Epithelial cell of proximal tubule (primary cell): ENCODE data around the gene SYNDIG1. TPM values are rescaled to one million over a fixed set of nuclear protein-coding genes. Genes with fewer than 3 reads are reported as not detected.

Experiments used
- DNase-seq: peaks from one replicate; pipeline ENCODE4 v3.0.0-alpha.2; 2011; ENCODE audit warnings: low read depth
- H3K4me3 ChIP-seq: 2 replicates; pipeline ENCODE4 v1.5.1; 2011; ENCODE audit warnings: low read depth, mild to moderate bottlenecking, low read length
- total RNA-seq: library from RNA; depleted of rRNA; stranded (reverse); fragments of >200 nt; gene quantifications from 2 replicates; pipeline ENCODE4 v1.2.3, GENCODE V29; 2015
- TF ChIP-seq, protein P1 (sequence below): conservative IDR thresholded peaks from 2 replicates; pipeline ENCODE4 v1.5.1; 2012; ENCODE audit warnings: low read depth, mild to moderate bottlenecking, low read length

Gene SYNDIG1
- total RNA-seq, 1 donor from 2014 or later = 0.12 TPM

DNA sequence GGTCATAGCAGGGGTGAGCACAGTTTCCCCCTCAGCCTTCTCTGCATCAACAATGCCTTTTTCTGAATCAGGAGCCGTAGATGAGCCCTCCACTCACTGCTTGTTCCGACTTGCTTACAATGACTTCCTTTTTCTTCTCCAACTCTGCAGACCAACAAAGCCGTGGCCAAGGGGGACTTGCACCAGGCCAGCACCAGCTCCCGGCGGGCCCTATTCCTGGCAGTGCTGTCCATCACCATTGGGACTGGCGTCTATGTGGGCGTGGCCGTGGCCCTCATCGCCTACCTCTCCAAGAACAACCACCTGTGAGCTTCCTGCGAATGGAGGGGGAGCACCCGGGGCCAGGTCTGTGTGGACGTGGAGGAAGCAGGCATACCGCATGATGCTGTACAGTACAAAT, 195.8 kb downstream of the SYNDIG1 start:
- no peak for DNase-seq
- H3K4me3 ChIP-seq = no peak overlapping the region
- TF ChIP-seq, protein P1, sequence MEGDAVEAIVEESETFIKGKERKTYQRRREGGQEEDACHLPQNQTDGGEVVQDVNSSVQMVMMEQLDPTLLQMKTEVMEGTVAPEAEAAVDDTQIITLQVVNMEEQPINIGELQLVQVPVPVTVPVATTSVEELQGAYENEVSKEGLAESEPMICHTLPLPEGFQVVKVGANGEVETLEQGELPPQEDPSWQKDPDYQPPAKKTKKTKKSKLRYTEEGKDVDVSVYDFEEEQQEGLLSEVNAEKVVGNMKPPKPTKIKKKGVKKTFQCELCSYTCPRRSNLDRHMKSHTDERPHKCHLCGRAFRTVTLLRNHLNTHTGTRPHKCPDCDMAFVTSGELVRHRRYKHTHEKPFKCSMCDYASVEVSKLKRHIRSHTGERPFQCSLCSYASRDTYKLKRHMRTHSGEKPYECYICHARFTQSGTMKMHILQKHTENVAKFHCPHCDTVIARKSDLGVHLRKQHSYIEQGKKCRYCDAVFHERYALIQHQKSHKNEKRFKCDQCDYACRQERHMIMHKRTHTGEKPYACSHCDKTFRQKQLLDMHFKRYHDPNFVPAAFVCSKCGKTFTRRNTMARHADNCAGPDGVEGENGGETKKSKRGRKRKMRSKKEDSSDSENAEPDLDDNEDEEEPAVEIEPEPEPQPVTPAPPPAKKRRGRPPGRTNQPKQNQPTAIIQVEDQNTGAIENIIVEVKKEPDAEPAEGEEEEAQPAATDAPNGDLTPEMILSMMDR = no peak

DNA sequence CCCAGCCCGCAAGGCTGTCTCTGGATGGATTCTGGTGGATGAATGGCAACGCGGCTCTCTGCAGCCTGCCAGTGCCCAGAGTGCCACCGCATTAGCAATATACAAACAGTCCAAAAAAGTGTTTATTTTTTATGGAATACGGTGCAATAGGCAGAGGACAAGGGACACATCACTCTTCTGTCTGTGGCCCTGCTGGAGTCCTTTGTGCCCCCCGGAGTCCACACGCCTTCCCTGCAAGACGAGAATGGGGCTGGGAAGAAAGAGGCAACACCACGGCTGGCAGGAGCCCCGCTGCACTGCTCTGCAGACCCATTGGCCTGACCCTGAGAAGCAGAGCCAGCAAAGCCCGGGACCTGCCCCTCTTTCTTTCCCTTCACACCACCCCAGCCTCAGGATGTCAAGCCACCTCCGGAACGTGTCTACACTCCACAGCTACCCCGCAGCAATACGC, 196.3 kb downstream of the SYNDIG1 start:
- TF ChIP-seq, protein P1 = no peak
- DNase-seq = no peak
- no peak overlapping the region for H3K4me3 ChIP-seq

DNA sequence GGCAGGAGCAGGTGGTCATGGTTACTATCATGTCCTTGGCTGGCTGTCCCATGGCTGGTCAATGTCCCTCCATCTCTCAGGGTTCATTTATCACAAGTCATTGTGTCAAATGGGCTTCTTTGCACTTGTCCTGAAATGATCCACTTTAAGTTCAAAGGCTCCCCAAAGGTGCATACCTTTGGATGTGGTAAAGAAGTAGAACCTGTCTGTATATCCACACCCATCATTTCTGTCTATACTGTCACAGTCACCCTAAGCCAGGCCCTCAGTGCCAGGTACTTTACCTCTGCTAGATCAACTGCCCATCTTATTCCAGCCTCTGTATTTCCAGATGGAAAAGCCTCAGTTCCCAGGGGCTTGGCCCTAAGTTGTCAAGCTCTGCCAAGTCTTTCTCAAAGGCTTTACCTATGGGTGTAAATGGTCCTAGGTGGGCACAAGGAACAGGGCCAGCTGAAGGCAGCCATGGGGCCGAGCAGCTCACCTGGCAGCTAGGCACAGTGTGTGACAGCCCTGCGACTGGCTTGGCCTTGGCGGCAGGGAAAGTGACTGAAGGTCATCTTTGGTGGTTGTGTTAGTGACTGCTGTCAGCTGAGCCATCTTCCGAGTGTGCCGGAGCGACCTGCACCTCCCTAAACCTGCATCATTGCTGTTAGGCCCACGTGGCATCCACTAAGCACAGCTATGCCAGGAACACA, 198.4 kb downstream of the SYNDIG1 start:
- DNase-seq = no peak
- no peak overlapping the region for H3K4me3 ChIP-seq
- TF ChIP-seq, protein P1 = no peak

DNA sequence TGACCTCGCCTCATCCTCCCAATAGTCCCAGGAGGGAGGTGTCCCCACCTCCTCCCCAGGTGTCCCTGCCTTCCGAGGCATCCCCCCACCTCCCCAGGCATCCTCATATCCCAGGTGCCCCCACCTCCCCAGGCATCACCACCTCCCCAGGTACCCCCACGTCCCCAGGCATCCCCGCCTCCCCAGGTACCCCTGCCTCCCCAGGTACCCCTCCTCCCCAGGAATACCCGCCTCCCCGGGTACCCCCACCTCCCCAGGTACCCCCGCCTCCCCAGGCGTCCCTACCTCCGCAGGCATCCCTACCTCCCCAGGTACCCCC, 198.9 kb downstream of the SYNDIG1 start:
- TF ChIP-seq, protein P1 = no peak
- H3K4me3 ChIP-seq = no peak overlapping the region
- no peak for DNase-seq

DNA sequence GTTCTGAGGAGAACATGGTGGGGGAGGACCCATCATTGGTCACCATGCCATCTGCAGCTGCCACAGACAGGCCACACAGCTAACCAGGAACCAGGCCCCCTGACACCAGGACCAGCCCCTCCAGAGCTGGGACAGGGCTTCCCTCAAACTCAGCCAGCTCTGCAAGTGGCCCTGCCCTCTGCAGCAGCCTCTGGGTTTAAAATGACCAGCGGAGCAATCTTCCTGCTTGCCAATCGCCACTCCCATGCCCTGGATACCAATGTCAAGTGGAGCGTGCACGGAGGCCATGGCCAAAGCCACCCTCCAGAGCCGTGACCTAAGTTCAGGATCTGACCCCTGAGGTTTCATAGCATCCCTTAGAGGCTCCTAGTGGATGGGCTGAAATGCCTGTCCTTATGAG, 199.4 kb downstream of the SYNDIG1 start:
- TF ChIP-seq, protein P1 = no peak
- no peak for DNase-seq
- H3K4me3 ChIP-seq = no peak overlapping the region

DNA sequence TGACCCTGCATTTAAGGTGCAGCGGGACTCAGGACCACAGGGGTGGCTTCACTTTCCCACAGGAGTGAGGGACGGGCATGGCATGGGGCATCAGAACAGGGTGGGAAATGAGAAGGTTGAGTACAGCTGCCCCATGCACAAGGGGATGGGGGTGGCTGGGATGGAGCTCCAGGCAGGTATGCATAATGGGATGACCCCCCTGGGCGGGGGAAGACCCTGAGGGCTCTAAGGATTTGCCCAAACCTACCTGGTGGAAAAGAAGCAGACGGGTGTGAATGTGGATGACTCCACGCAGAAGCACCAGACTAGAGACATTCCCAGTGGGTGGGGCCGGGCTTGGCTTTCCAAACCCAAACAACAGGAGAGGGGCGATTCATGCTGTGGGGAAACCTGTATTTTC, 200.3 kb downstream of the SYNDIG1 start:
- H3K4me3 ChIP-seq = no peak overlapping the region
- TF ChIP-seq, protein P1 = no peak
- DNase-seq = no peak

DNA sequence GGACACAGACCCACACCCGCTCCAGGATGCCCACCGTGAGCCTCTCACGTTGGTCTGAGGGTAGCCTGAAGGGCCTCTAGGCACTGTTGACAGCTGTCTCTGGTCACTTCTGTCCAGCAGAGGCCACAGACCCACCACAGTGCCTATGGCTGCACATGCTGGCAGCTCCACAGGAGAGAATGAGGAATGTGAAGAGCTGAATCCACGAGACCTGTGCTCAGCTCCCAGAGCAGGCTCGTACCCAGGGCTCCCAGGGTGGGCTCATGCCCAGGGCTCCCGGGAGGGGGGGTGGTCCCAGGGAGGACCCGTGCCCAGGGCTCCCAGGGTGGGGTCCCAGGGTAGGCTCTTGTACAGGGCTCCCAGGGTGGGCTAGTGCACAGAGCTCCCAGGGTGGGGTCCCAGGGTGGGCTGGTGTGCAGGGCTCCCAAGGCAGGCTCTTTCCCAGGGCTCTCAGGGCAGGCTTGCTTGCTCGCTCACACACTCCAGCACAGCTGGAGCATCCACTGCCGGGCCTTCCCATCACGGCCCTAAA, 201.0 kb downstream of the SYNDIG1 start:
- DNase-seq = no peak
- TF ChIP-seq, protein P1 = no peak
- no peak overlapping the region for H3K4me3 ChIP-seq
